T-helper 1 cell treated with Interleukin-12 subunit alpha and Interleukin-12 subunit beta and Interleukin-4 antibody, amounts not matched to agents 30 μg/mL and 1 μg/mL, for 36 hours (primary cell): Measurements from ENCODE around the gene USP32.
"Not testable (repeated sequence)": the region's sequence is repeated elsewhere in the genome, so short reads cannot be mapped to it uniquely, and the experiment has no call there.

Experiments
- H3K27ac Mint-ChIP-seq: one replicate; pipeline ENCODE4 v1.8.0; 2021; ENCODE audit warnings: mild to moderate bottlenecking, mixed read lengths
- H3K27me3 Mint-ChIP-seq: one replicate; pipeline ENCODE4 v1.8.0; 2021; ENCODE audit warnings: low read depth, mixed read lengths
- H3K36me3 Mint-ChIP-seq: one replicate; pipeline ENCODE4 v1.8.0; 2021; ENCODE audit warnings: low read depth, mixed read lengths
- H3K4me1 Mint-ChIP-seq: one replicate; pipeline ENCODE4 v1.8.0; 2021; ENCODE audit warnings: low read depth, mixed read lengths
- H3K4me3 Mint-ChIP-seq: one replicate; pipeline ENCODE4 v1.8.0; 2021; ENCODE audit warnings: mild to moderate bottlenecking, moderate library complexity, mixed read lengths
- H3K9me3 Mint-ChIP-seq: one replicate; pipeline ENCODE4 v1.8.0; 2021; ENCODE audit warnings: mixed read lengths

The USP32 gene

GRCh38 chr17:60215895-60216294 is 176.0 kb downstream of the USP32 start:
- not testable (repeated sequence) for H3K4me1 Mint-ChIP-seq, H3K4me3 Mint-ChIP-seq, H3K9me3 Mint-ChIP-seq, H3K27me3 Mint-ChIP-seq, H3K27ac Mint-ChIP-seq, H3K36me3 Mint-ChIP-seq

- not testable (repeated sequence) for H3K4me1 Mint-ChIP-seq, H3K4me3 Mint-ChIP-seq, H3K9me3 Mint-ChIP-seq
These were observed 180.7 kb downstream of the USP32 start for GRCh38 chr17:60211282-60211681.

GRCh38 chr17:60208302-60208701 is 183.6 kb downstream of the USP32 start:
- H3K4me1 Mint-ChIP-seq, H3K9me3 Mint-ChIP-seq, H3K27me3 Mint-ChIP-seq, H3K27ac Mint-ChIP-seq, H3K36me3 Mint-ChIP-seq, H3K4me3 Mint-ChIP-seq: not testable (repeated sequence)

More at GRCh38 chr17:60211282-60211681, 180.7 kb downstream of the USP32 start:
- H3K36me3 Mint-ChIP-seq, H3K27me3 Mint-ChIP-seq, H3K27ac Mint-ChIP-seq: not testable (repeated sequence)

GRCh38 chr17:60205782-60206181 is 186.2 kb downstream of the USP32 start:
- not testable (repeated sequence) for H3K36me3 Mint-ChIP-seq, H3K27ac Mint-ChIP-seq, H3K27me3 Mint-ChIP-seq, H3K9me3 Mint-ChIP-seq, H3K4me3 Mint-ChIP-seq, H3K4me1 Mint-ChIP-seq

- not testable (repeated sequence) for H3K27ac Mint-ChIP-seq, H3K9me3 Mint-ChIP-seq, H3K4me1 Mint-ChIP-seq
These were observed 193.3 kb downstream of the USP32 start for GRCh38 chr17:60198630-60199029.

GRCh38 chr17:60194141-60194540 is 197.8 kb downstream of the USP32 start:
- peak overlapping the region; percentile 37 for H3K27ac Mint-ChIP-seq
- H3K4me3 Mint-ChIP-seq, H3K27me3 Mint-ChIP-seq, H3K9me3 Mint-ChIP-seq, H3K4me1 Mint-ChIP-seq: not testable (repeated sequence)
- peaks cover 23% of the 10 kb centered on the region for H3K36me3 Mint-ChIP-seq

More at GRCh38 chr17:60198630-60199029, 193.3 kb downstream of the USP32 start:
- peaks cover 20% of the 10 kb centered on the region for H3K36me3 Mint-ChIP-seq
- H3K27me3 Mint-ChIP-seq, H3K4me3 Mint-ChIP-seq: not testable (repeated sequence)

GRCh38 chr17:60193482-60193881 is 198.5 kb downstream of the USP32 start:
- Mint-ChIP-seq H3K27me3 (no peaks in the 10 kb centered on the region), H3K4me3 (no peak overlapping the region), H3K27ac (no peak overlapping the region), H3K9me3 (no peaks in the 10 kb centered on the region), H3K36me3 (peaks cover 26% of the 10 kb centered on the region), H3K4me1 (no peaks in the 10 kb centered on the region)

- H3K27ac Mint-ChIP-seq, H3K27me3 Mint-ChIP-seq, H3K4me3 Mint-ChIP-seq, H3K9me3 Mint-ChIP-seq, H3K4me1 Mint-ChIP-seq: not testable (repeated sequence)
- peaks cover 24% of the 10 kb centered on the region for H3K36me3 Mint-ChIP-seq
These were observed 198.9 kb downstream of the USP32 start for GRCh38 chr17:60193032-60193431.

- H3K4me1 Mint-ChIP-seq, H3K4me3 Mint-ChIP-seq, H3K9me3 Mint-ChIP-seq, H3K27me3 Mint-ChIP-seq, H3K27ac Mint-ChIP-seq: not testable (repeated sequence)
- peaks cover 16% of the 10 kb centered on the region for H3K36me3 Mint-ChIP-seq
These were observed 201.9 kb downstream of the USP32 start for GRCh38 chr17:60190032-60190431.

- Mint-ChIP-seq H3K4me3 (no peak overlapping the region), H3K36me3 (peaks cover 7% of the 10 kb centered on the region), H3K27ac (no peak overlapping the region), H3K4me1 (peaks cover 4% of the 10 kb centered on the region), H3K9me3 (no peaks in the 10 kb centered on the region), H3K27me3 (no peaks in the 10 kb centered on the region)
These were observed 203.2 kb downstream of the USP32 start for GRCh38 chr17:60188759-60189158.

GRCh38 chr17:60186846-60187745 is 204.8 kb downstream of the USP32 start:
- H3K4me1 Mint-ChIP-seq, H3K27ac Mint-ChIP-seq, H3K9me3 Mint-ChIP-seq, H3K36me3 Mint-ChIP-seq, H3K27me3 Mint-ChIP-seq, H3K4me3 Mint-ChIP-seq: not testable (repeated sequence)

GRCh38 chr17:60186372-60186771 is 205.6 kb downstream of the USP32 start:
- H3K4me1 Mint-ChIP-seq, H3K9me3 Mint-ChIP-seq, H3K27ac Mint-ChIP-seq, H3K27me3 Mint-ChIP-seq, H3K4me3 Mint-ChIP-seq: not testable (repeated sequence)
- peaks cover 10% of the 10 kb centered on the region for H3K36me3 Mint-ChIP-seq

GRCh38 chr17:60180380-60180779 is 211.6 kb downstream of the USP32 start:
- not testable (repeated sequence) for H3K27me3 Mint-ChIP-seq, H3K9me3 Mint-ChIP-seq, H3K4me3 Mint-ChIP-seq, H3K4me1 Mint-ChIP-seq, H3K27ac Mint-ChIP-seq
- H3K36me3 Mint-ChIP-seq: peaks cover 16% of the 10 kb centered on the region

GRCh38 chr17:60178180-60178579 is 213.8 kb downstream of the USP32 start:
- H3K36me3 Mint-ChIP-seq: peaks cover 16% of the 10 kb centered on the region
- not testable (repeated sequence) for H3K9me3 Mint-ChIP-seq, H3K27me3 Mint-ChIP-seq, H3K4me1 Mint-ChIP-seq, H3K27ac Mint-ChIP-seq, H3K4me3 Mint-ChIP-seq

GRCh38 chr17:60176763-60177162 is 215.2 kb downstream of the USP32 start:
- not testable (repeated sequence) for H3K27ac Mint-ChIP-seq, H3K9me3 Mint-ChIP-seq, H3K4me3 Mint-ChIP-seq, H3K4me1 Mint-ChIP-seq, H3K27me3 Mint-ChIP-seq
- H3K36me3 Mint-ChIP-seq: peaks cover 16% of the 10 kb centered on the region

GRCh38 chr17:60174767-60175166 is 217.2 kb downstream of the USP32 start:
- H3K4me3 Mint-ChIP-seq: not testable (repeated sequence)
- H3K4me1 Mint-ChIP-seq: peaks cover 10% of the 10 kb centered on the region

More at GRCh38 chr17:60174767-60175166, 217.2 kb downstream of the USP32 start:
- not testable (repeated sequence) for H3K36me3 Mint-ChIP-seq, H3K27me3 Mint-ChIP-seq, H3K27ac Mint-ChIP-seq, H3K9me3 Mint-ChIP-seq
